ENCODE results near the gene NDUFS3.

DNA sequence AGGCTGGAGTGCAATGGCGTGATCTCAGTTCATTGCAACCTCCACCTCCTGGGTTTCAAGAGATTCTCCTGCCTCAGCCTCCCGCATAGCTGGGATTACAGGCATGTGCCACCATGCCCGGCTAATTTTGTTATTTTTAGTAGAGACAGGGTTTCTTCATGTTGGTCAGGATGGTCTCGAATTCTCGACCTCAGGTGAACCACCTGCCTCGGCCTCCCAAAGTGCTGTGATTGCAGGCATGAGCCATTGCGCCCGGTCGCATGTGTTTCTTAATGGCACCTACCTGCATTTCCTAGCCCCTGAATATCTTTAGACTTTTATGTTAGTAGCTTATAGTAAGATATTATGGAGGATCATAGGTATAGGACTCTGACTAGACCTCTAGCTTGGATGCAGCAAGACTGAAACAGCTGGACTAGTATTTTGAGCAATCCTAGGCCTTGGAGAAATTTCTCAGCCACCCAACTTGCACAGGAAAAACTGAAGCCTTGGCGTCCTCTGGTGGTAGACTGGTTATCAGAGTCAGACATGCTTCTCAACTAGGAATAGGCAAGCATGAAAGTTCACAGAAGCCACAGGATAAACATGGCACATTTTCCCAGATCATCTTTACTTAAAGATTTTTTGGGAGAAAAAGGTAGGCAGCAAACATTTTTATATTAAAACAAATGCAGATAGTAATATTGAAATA is 38.0 kb downstream of the NDUFS3 start:
- peak; percentile 65 for TF ChIP-seq CTCF (IDR thresholded peaks at IDR 0.05; ENCODE audit: poor library complexity)
- TF ChIP-seq EZH2 (IDR thresholded peaks at IDR 0.05; ENCODE audit: borderline replicate concordance) = no peak

Measured in hepatocyte (in vitro differentiated cells).